GM19324 (cell line): ENCODE data around the gene NPTX2.
"Not testable (repeated sequence)": the region's sequence is repeated elsewhere in the genome, so short reads cannot be mapped to it uniquely, and the experiment has no call there.

ENCODE experiments used
- ATAC-seq: cut with Tn5 transposase; IDR thresholded peaks from one replicate; pipeline ENCODE4 v1.9.1; 2021; ENCODE audit warnings: mild to moderate bottlenecking, moderate library complexity; ENCODE audit not compliant: unreplicated experiment, low FRiP score

Gene NPTX2

DNA sequence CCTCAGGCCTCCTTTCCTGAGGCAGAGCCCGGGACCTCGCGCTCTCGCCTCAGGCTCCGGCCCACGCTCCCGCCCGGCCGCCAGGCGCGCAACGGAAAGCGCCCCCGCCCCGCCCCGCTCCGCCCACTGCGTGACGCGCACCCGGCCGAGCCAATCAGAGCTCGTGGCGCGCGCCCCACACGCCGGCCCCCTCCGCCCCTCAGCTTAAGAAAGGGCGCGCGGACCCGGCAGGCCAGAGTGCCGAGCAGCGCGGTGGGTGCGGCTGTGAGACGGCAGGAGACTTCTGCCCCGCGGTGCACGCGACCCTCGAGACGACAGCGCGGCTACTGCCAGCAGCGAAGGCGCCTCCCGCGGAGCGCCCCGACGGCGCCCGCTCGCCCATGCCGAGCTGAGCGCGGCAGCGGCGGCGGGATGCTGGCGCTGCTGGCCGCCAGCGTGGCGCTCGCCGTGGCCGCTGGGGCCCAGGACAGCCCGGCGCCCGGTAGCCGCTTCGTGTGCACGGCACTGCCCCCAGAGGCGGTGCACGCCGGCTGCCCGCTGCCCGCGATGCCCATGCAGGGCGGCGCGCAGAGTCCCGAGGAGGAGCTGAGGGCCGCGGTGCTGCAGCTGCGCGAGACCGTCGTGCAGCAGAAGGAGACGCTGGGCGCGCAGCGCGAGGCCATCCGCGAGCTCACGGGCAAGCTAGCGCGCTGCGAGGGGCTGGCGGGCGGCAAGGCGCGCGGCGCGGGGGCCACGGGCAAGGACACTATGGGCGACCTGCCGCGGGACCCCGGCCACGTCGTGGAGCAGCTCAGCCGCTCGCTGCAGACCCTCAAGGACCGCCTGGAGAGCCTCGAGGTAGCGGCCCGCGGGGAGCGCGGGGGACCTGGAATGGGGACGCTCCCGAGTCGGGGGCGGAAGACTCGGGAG is at the start of gene NPTX2:
Gene NPTX2 (plus strand): TSS at position 235 of the 909 bp plus-strand sequence. CDS start 177 bp downstream, at position 412.
- no peak for ATAC-seq

DNA sequence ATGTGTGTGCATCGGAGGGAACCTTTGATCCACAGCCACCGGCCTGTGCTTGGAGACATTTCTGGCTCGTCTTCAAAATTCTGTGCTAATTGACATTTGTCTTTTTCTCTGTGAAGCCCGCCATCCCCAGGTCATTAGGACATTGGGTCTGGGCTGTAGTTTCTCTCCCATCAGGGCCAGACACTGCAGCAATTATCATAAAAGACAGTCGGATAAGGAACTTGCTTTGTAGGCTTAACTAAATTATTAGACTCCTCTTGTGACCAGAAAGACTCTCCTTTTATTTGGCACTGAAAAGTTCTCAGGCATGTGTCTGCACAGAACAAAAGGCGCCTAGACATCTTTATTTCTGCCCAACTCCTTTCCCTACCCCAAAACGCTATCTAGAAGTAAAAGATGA is 49.1 kb upstream of the NPTX2 start:
- no peak for ATAC-seq

GRCh38 chr7:98568891-98569290 is 48.2 kb upstream of the NPTX2 start:
- no peak for ATAC-seq

- no peak for ATAC-seq
These were observed 47.3 kb upstream of the NPTX2 start for GRCh38 chr7:98569691-98570337.

DNA sequence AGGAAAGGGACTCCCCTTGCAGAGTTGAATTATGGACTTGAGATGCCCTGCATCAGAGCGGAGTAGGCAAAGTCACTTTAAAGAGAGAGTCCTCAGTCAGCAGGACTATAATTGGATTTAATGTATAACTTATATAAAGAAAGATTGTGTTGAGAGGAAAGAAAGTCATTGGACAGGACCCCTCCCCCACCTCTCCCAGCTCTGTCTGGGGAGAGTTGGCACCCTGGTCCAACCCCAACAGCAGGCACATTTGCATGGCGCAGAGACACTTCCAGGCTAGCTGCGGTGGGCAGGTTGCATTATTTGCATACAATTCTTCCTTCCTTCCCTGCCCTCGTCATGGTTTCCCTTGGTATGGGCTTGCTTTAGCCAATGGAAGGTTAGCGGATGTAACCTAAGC is 46.1 kb upstream of the NPTX2 start:
- no peak for ATAC-seq

GRCh38 chr7:98571986-98572385 is 45.1 kb upstream of the NPTX2 start:
- ATAC-seq: no peak

DNA sequence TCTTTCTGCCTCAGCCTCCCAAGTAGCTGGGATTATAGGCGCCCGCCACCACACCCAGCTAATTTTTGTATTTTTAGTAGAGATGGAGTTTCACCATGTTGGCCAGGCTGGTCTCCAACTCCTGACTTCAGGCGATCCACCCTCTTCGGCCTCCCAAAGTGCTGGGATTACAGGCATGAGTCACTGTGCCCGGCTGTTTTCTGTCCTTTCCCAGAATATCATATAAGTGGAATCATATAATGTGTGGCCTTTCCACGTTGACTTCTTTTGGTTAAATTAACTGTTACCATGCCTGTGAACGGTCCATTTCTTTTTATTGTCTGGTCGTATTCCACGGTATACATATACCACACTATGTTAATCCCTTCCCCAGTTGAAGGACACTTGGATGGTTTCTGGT is 44.4 kb upstream of the NPTX2 start:
- not testable (repeated sequence) for ATAC-seq

- ATAC-seq: no peak
These were observed 43.3 kb upstream of the NPTX2 start for GRCh38 chr7:98573816-98574215.

GRCh38 chr7:98575878-98576277 is 41.2 kb upstream of the NPTX2 start:
- ATAC-seq: no peak

DNA sequence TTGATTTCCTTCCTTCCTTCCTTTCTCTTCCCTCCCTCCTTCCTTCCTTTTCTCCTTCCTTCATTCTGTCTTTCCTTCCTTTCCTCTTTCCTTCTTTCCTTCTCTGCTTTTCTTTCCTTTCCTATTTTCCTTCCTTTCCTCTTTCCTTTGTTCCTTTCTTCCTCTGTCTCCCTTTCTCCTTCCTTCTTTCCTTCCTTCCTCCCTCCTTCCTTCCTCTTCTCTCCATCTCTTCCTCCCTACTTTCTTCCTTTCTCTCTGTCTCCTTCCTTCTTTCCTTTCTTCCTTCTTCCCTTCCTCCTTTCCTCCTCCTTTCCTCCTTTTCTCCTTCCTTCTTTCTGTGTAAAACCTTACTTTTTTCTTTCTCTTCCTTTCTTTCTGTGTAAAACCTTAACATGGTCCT is 32.3 kb upstream of the NPTX2 start:
- ATAC-seq: no peak

DNA sequence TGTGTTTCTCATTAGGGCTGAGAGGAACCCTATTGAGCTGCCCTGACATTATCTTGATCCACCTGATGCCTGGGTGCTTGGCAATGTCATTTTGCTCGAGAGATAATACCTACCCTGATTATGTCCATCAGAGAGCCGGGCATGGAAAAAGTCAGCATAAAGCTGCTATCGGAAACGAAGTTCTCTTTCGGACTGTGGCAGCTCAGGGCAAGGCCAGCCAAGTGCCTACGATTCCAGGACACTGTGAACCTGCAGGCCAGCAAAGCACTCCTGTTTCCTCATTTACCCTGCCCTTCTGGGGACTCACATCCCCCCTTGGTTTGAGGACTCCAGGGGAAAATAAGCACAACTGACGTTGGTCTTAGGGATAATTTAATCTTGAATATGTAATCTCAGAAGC is 25.2 kb upstream of the NPTX2 start:
- ATAC-seq: no peak

DNA sequence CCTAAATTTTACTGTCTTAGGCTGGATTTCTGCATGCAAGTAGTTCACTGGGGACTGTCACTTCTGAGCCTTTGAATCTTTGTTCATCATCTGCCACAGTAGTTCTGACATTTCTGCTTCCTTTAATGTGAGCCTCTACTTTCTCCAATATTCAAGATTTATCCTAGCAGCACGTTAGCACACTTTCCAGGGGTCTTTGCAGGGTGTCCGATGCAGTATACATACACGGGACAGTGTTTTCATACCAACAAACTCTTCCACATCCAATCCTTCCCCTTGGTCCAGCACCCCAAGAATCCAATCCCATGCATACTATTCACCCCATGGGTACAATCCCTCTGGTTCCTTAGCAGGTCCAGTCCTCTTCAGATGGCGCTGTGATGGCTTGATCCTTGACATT is 22.7 kb upstream of the NPTX2 start:
- no peak for ATAC-seq

- no peak for ATAC-seq
These were observed 22.3 kb upstream of the NPTX2 start for GRCh38 chr7:98594787-98595186.

- ATAC-seq: no peak
These were observed 18.1 kb upstream of the NPTX2 start for GRCh38 chr7:98598846-98599615.

DNA sequence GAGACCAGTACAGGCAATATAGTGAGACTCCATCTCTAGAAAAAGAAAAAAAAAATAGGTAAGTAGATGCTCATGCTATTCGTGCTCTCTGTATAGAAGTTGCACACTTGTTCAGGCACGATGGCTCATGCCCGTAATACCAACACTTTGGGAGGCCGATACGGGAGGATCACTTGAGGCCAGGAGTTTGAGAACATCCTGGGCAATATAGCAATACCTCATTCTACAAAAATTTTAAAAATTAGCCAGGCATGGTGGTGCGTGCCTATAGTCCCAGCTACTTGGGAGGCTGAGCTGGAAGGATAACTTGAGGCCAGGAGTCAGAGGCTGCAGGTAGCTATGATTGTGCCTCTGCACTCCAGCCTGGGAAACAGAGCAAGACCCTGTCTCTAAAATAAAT is 17.2 kb upstream of the NPTX2 start:
- ATAC-seq: no peak

GRCh38 chr7:98602755-98603398 is 14.2 kb upstream of the NPTX2 start:
- ATAC-seq: no peak

GRCh38 chr7:98603399-98603788 is 13.7 kb upstream of the NPTX2 start:
- ATAC-seq: no peak

- ATAC-seq: no peak
These were observed 3.3 kb upstream of the NPTX2 start for GRCh38 chr7:98613601-98614425.

DNA sequence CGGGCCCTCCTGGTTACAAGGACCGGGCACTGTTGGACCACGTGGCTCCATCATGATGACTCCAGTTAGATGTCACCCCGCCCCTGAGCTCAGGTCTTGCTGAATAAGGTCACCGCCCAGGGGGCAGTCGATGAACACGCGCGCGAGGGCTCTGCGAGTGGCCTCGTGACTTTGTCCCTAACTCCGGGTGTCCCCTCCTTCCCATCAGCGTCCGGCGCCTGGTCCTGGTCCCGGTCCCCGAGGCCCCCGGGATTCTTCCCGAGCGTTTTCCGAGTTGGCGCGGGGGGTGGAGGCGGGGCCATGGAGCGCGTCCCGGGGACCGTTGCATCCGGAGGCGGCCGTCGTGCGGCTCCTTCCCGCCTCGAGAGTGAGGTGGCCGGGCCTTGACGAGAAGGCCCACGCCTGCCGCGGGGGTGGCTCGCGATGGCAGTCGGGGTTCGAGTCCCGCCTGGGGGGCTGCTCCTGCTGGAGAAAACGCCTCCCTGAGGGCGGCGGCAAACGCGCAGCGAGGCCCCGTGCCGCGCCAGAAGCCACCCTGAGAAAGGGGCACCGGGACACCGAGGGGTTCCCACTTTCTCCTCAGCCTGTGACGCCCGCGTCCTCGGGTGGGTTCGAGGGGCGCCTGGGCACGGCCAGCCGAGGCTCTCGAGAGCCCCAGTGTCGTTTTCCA is 569 bp upstream of the NPTX2 start:
- ATAC-seq: no peak
